ENCODE results near the gene TANC1.
A peak's percentile ranks its signal among the peaks of the same experiment; 100 is the strongest.

Gene TANC1

GRCh38 chr2:159153463-159153862 is 185.0 kb downstream of the TANC1 start:
- Histone ChIP-seq H3K9me2 (replicated peaks; ENCODE audit: low read depth, low read length) (no peaks in the 10 kb centered on the region), H3F3A (ENCODE audit: low read depth) (no peaks in the 10 kb centered on the region), H4K20me1 (ENCODE audit: insufficient read depth, low read length, poor library complexity, severe bottlenecking) (no peaks in the 10 kb centered on the region), H2AFZ (ENCODE audit: low read length) (no peak overlapping the region; the same call in 1 of the 2 replicates), H3K9me3 (ENCODE audit: insufficient read depth, low read depth, low read length) (no peaks in the 10 kb centered on the region), H3K9ac (ENCODE audit: low read depth, low read length, poor library complexity, severe bottlenecking) (peak overlapping the region; percentile 29), H3K36me3 (ENCODE audit: insufficient read depth, low read length) (no peaks in the 10 kb centered on the region), H3K27me3 (ENCODE audit: insufficient read depth, low read length, poor library complexity, severe bottlenecking) (no peaks in the 10 kb centered on the region), H3K4me3 (ENCODE audit: low read length, poor library complexity, severe bottlenecking) (no peak overlapping the region), H3K4me1 (ENCODE audit: insufficient read depth, low read length, poor library complexity, severe bottlenecking) (peaks cover 73% of the 10 kb centered on the region), H3K79me2 (ENCODE audit: insufficient read depth, low read length) (no peaks in the 10 kb centered on the region), H3K4me2 (ENCODE audit: low read depth, low read length, poor library complexity, severe bottlenecking) (peak overlapping the region; percentile 51)
- TF ChIP-seq, protein P1, sequence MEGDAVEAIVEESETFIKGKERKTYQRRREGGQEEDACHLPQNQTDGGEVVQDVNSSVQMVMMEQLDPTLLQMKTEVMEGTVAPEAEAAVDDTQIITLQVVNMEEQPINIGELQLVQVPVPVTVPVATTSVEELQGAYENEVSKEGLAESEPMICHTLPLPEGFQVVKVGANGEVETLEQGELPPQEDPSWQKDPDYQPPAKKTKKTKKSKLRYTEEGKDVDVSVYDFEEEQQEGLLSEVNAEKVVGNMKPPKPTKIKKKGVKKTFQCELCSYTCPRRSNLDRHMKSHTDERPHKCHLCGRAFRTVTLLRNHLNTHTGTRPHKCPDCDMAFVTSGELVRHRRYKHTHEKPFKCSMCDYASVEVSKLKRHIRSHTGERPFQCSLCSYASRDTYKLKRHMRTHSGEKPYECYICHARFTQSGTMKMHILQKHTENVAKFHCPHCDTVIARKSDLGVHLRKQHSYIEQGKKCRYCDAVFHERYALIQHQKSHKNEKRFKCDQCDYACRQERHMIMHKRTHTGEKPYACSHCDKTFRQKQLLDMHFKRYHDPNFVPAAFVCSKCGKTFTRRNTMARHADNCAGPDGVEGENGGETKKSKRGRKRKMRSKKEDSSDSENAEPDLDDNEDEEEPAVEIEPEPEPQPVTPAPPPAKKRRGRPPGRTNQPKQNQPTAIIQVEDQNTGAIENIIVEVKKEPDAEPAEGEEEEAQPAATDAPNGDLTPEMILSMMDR (conservative IDR thresholded peaks at IDR 0.05; ENCODE audit: low read length) = no peak

DNA sequence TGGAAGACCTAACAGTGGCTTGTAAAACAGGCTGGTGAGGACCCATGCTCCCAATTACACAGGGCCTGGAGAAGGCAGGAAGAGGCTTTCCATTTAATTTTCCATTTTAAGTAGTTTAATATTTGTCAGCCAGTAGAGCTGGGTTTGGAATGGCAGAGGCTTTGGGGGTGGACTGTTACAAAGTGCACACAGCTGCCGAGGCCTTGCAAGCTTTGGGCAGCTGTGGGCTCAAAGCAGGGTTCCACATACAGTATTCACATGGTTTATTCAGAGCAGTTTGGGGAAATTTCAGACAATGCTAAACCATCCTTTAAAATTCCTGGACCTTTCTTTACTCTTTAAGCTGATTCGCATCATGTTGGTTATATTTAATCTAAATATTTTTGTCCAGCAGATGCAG is 185.5 kb downstream of the TANC1 start:
- Histone ChIP-seq H4K20me1 (ENCODE audit: insufficient read depth, low read length, poor library complexity, severe bottlenecking) (no peaks in the 10 kb centered on the region), H3K4me2 (ENCODE audit: low read depth, low read length, poor library complexity, severe bottlenecking) (peak overlapping the region; percentile 51), H3K27me3 (ENCODE audit: insufficient read depth, low read length, poor library complexity, severe bottlenecking) (no peaks in the 10 kb centered on the region), H3K4me1 (ENCODE audit: insufficient read depth, low read length, poor library complexity, severe bottlenecking) (peaks cover 73% of the 10 kb centered on the region), H3F3A (ENCODE audit: low read depth) (no peaks in the 10 kb centered on the region), H3K9ac (ENCODE audit: low read depth, low read length, poor library complexity, severe bottlenecking) (peak overlapping the region; percentile 29), H3K4me3 (ENCODE audit: low read length, poor library complexity, severe bottlenecking) (no peak overlapping the region), H3K36me3 (ENCODE audit: insufficient read depth, low read length) (no peaks in the 10 kb centered on the region), H3K9me3 (ENCODE audit: insufficient read depth, low read depth, low read length) (no peaks in the 10 kb centered on the region), H3K9me2 (replicated peaks; ENCODE audit: low read depth, low read length) (no peaks in the 10 kb centered on the region), H2AFZ (ENCODE audit: low read length) (peak overlapping the region; percentile 48), H3K79me2 (ENCODE audit: insufficient read depth, low read length) (no peaks in the 10 kb centered on the region)
- TF ChIP-seq, protein P1 (conservative IDR thresholded peaks at IDR 0.05; ENCODE audit: low read length) = no peak
- no peak for TF ChIP-seq EZH2phosphoT487 (IDR thresholded peaks at IDR 0.05; ENCODE audit: borderline replicate concordance)

- H2AFZ ChIP-seq (ENCODE audit: low read length) = peak overlapping the region; percentile 48
- H3F3A ChIP-seq (ENCODE audit: low read depth) = no peaks in the 10 kb centered on the region
- peak overlapping the region; percentile 14 for H3K4me3 ChIP-seq (ENCODE audit: low read length, poor library complexity, severe bottlenecking)
- H4K20me1 ChIP-seq (ENCODE audit: insufficient read depth, low read length, poor library complexity, severe bottlenecking) = no peaks in the 10 kb centered on the region
- TF ChIP-seq EZH2phosphoT487 (IDR thresholded peaks at IDR 0.05; ENCODE audit: borderline replicate concordance) = no peak
- H3K9me2 ChIP-seq (replicated peaks; ENCODE audit: low read depth, low read length) = no peaks in the 10 kb centered on the region
- H3K9me3 ChIP-seq (ENCODE audit: insufficient read depth, low read depth, low read length) = no peaks in the 10 kb centered on the region
- no peaks in the 10 kb centered on the region for H3K79me2 ChIP-seq (ENCODE audit: insufficient read depth, low read length)
- H3K4me2 ChIP-seq (ENCODE audit: low read depth, low read length, poor library complexity, severe bottlenecking) = peak overlapping the region; percentile 51
- peaks cover 70% of the 10 kb centered on the region for H3K4me1 ChIP-seq (ENCODE audit: insufficient read depth, low read length, poor library complexity, severe bottlenecking)
- no peaks in the 10 kb centered on the region for H3K36me3 ChIP-seq (ENCODE audit: insufficient read depth, low read length)
- no peaks in the 10 kb centered on the region for H3K27me3 ChIP-seq (ENCODE audit: insufficient read depth, low read length, poor library complexity, severe bottlenecking)
- H3K9ac ChIP-seq (ENCODE audit: low read depth, low read length, poor library complexity, severe bottlenecking) = peak overlapping the region; percentile 29
Measured at GRCh38 chr2:159154366-159154765, 185.9 kb downstream of the TANC1 start.

DNA sequence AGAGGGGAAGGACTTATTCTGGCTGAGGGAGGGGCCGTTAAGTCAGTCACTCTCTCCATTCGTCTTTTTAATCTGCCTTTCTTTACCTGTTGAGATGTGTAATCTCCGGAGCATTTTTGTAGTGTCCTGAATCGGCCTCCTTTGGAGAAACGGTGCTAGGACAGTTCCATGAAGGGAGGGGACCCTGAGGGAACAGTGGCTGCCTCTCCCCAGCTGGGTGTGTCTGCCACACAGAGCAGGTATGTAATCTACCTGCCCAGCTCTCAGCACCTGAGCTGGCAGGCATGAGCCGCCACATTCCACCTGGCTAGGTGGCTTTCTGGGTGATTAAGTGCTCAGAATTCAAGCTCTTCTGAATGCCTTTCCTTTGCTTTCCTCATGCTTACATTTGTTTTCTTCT is 186.9 kb downstream of the TANC1 start:
- H3K9me3 ChIP-seq (ENCODE audit: insufficient read depth, low read depth, low read length) = no peaks in the 10 kb centered on the region
- H3K4me3 ChIP-seq (ENCODE audit: low read length, poor library complexity, severe bottlenecking) = no peak overlapping the region
- H3K4me1 ChIP-seq (ENCODE audit: insufficient read depth, low read length, poor library complexity, severe bottlenecking) = peaks cover 64% of the 10 kb centered on the region
- H4K20me1 ChIP-seq (ENCODE audit: insufficient read depth, low read length, poor library complexity, severe bottlenecking) = no peaks in the 10 kb centered on the region
- no peaks in the 10 kb centered on the region for H3K9me2 ChIP-seq (replicated peaks; ENCODE audit: low read depth, low read length)
- no peak overlapping the region; the same call in 1 of the 2 replicates for H2AFZ ChIP-seq (ENCODE audit: low read length)
- H3K36me3 ChIP-seq (ENCODE audit: insufficient read depth, low read length) = no peaks in the 10 kb centered on the region
- TF ChIP-seq EZH2phosphoT487 (IDR thresholded peaks at IDR 0.05; ENCODE audit: borderline replicate concordance) = no peak
- no peaks in the 10 kb centered on the region for H3K27me3 ChIP-seq (ENCODE audit: insufficient read depth, low read length, poor library complexity, severe bottlenecking)
- H3K79me2 ChIP-seq (ENCODE audit: insufficient read depth, low read length) = no peaks in the 10 kb centered on the region
- H3K9ac ChIP-seq (ENCODE audit: low read depth, low read length, poor library complexity, severe bottlenecking) = peak overlapping the region; percentile 29
- peak overlapping the region; percentile 51 for H3K4me2 ChIP-seq (ENCODE audit: low read depth, low read length, poor library complexity, severe bottlenecking)
- no peaks in the 10 kb centered on the region for H3F3A ChIP-seq (ENCODE audit: low read depth)
